ENCODE measurements around the gene AKAP8L. TPM values are rescaled to one million over a fixed set of nuclear protein-coding genes. Genes with fewer than 3 reads are reported as not detected.
A peak's percentile ranks its signal among the peaks of the same experiment; 100 is the strongest.

The AKAP8L gene
- total and polyA plus RNA-seq, 9 of the 15 experiments (the other 6 are each of a cell fraction or from before 2014, with no cell fraction given) = 2.4 to 116 (median 70.7) TPM

GRCh38 chr19:15379083-15379998 is 39.4 kb downstream of the AKAP8L start, which contains the start of gene AKAP8:
Gene AKAP8, minus strand, starts transcription at chr19:15379787. Its CDS starts 56 bp downstream, at chr19:15379731.
- peak; percentile 97 to 99 (median 98) for DNase-seq (ENCODE audit: extremely low read depth in 1 of 4, low spot score in 3 of 4)
- 1% methylated on average over 88 of the region's 111 CpGs for WGBS (ENCODE audit: insufficient coverage, low coverage, missing lambda C conversion rate)
- Histone ChIP-seq H3K36me3 (ENCODE audit: control insufficient read depth, insufficient read depth, low read length) (peaks cover 43% of the 10 kb centered on the region; the same call in 2 of the 3 replicates), H3K27ac (ENCODE audit: extremely low read depth, low read depth, low read length) (peak within 1 kb of the TSS; percentile 89), H3K9ac (ENCODE audit: insufficient read depth in 1 of 2, low read depth in 2 of 2, low read length in 2 of 2) (peak within 1 kb of the TSS; percentile 92 to 98), H3K4me2 (ENCODE audit: insufficient read depth, low read length) (peak within 1 kb of the TSS; percentile 98), H2AFZ (ENCODE audit: low read depth, low read length) (peak within 1 kb of the TSS; percentile 90), H3K9me3 (replicated peaks; ENCODE audit: control insufficient read depth, insufficient read depth, low read depth, low read length) (no peaks in the 10 kb centered on the region), H4K20me1 (replicated peaks; ENCODE audit: control insufficient read depth, insufficient read depth, low read length) (peaks cover 25% of the 10 kb centered on the region), H3K27me3 (ENCODE audit: control insufficient read depth in 2 of 2, insufficient read depth in 2 of 2, low read length in 2 of 2) (no peaks in the 10 kb centered on the region; a peak in 1 of 5 replicates), H3K79me2 (ENCODE audit: control insufficient read depth, insufficient read depth, low read length) (peaks cover 51% of the 10 kb centered on the region), H3K4me1 (replicated peaks in 1 of 2; ENCODE audit: control insufficient read depth in 2 of 2, insufficient read depth in 2 of 2, low read length in 2 of 2) (peaks cover 16 to 37% of the 10 kb centered on the region in 2 experiments), H3K9me1 (ENCODE audit: control insufficient read depth, insufficient read depth, low read length) (no peaks in the 10 kb centered on the region), H3K4me3 (peak within 1 kb of the TSS; percentile 90)
- peak; percentile 91 for ATAC-seq
- CTCF ChIA-PET (ENCODE audit: low intra/inter-chr PET ratio) = no interaction called here
- BruUV-seq (replicated peaks) = TSS peak; percentile 45
- peak; percentile 97 for FAIRE-seq
- intact Hi-C loops (cut with micrococcal nuclease) = loop anchor here (2.0 kb wide), 2 partner anchors 115 to 177 kb away; no protein-coding TSS in a partner anchor
- in situ Hi-C loops (cut with MboI) = no loop called here
- POLR2A ChIA-PET = interaction anchor here (0.5 to 3.6 kb wide), 25 partner anchors 10 to 173 kb away, joined by 3 to 27 read pairs (median 4); partner anchors contain the start of gene AKAP8L
- TF ChIP-seq PHB2 (IDR thresholded peaks at IDR 0.05; ENCODE audit: low read depth) (no peak), CBFA2T3 (IDR thresholded peaks at IDR 0.05) (no peak), MCM3 (IDR thresholded peaks at IDR 0.05) (no peak), PCBP2 (IDR thresholded peaks at IDR 0.05; ENCODE audit: low read depth, low read length, poor library complexity, severe bottlenecking) (no peak), CCNT2 (IDR thresholded peaks at IDR 0.05; ENCODE audit: borderline replicate concordance, extremely low read depth, insufficient read length, low read depth, low read length) (peak; percentile 44), ZC3H8 (IDR thresholded peaks at IDR 0.05) (no peak), ZNF75A (CRISPR knock-in tag; IDR thresholded peaks at IDR 0.05) (no peak), RBM25 (IDR thresholded peaks at IDR 0.05; ENCODE audit: low read depth, low read length, severe bottlenecking) (peak; percentile 100), ZBTB9 (CRISPR knock-in tag; IDR thresholded peaks at IDR 0.05) (peak; percentile 81; the same call in 1 of the 2 replicates), ZNF436 (CRISPR knock-in tag; IDR thresholded peaks at IDR 0.05) (no peak), HDAC8 (tag; IDR thresholded peaks at IDR 0.05) (no peak), ZNF316 (IDR thresholded peaks at IDR 0.05) (no peak), ZNF79 (CRISPR knock-in tag; IDR thresholded peaks at IDR 0.05; ENCODE audit: low read depth) (no peak), DLX4 (CRISPR knock-in tag; IDR thresholded peaks at IDR 0.05) (no peak), E2F3 (CRISPR knock-in tag; IDR thresholded peaks at IDR 0.05) (no peak), ZNF444 (CRISPR knock-in tag; IDR thresholded peaks at IDR 0.05) (no peak), MEF2A (IDR thresholded peaks at IDR 0.05; ENCODE audit: control insufficient read depth, low read depth, low read length) (no peak), IRF1 (CRISPR knock-in tag; IDR thresholded peaks at IDR 0.05; ENCODE audit: borderline replicate concordance) (no peak)
- TF ChIP-seq, protein P1, sequence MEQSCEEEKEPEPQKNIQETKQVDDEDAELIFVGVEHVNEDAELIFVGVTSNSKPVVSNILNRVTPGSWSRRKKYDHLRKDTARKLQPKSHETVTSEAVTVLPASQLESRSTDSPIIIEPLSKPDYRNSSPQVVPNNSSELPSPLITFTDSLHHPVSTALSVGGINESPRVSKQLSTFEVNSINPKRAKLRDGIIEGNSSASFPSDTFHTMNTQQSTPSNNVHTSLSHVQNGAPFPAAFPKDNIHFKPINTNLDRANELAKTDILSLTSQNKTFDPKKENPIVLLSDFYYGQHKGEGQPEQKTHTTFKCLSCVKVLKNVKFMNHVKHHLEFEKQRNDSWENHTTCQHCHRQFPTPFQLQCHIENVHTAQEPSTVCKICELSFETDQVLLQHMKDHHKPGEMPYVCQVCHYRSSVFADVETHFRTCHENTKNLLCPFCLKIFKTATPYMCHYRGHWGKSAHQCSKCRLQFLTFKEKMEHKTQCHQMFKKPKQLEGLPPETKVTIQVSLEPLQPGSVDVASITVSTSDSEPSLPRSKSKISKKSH (CRISPR knock-in tag; IDR thresholded peaks at IDR 0.05) = 0 out of 2 replicates have a peak, but pooled peaks have one; percentile 42
